Right renal pelvis (tissue), 4 donors: ENCODE data around the gene SLC25A43. TPM values are rescaled to one million over a fixed set of nuclear protein-coding genes. Genes with fewer than 3 reads are reported as not detected.

Experiments used
- DNase-seq, 4 donors: peaks; one replicate each; pipeline ENCODE4 v3.0.0-alpha.2; 2013; ENCODE audit warnings: low read depth in 4 of 4, low spot score in 3 of 4, missing footprints in 1 of 4
- polyA plus RNA-seq, 4 donors: library from polyadenylated mRNA; unstranded; fragments of 120-200 nt; gene quantifications; one replicate each; pipeline ENCODE4 v1.2.1, GENCODE V29; 2013; ENCODE audit not compliant: insufficient read length in 4 of 4

Gene SLC25A43
- polyA plus RNA-seq, 4 donors = 3.2 to 9.4 (median 4.5) TPM

DNA sequence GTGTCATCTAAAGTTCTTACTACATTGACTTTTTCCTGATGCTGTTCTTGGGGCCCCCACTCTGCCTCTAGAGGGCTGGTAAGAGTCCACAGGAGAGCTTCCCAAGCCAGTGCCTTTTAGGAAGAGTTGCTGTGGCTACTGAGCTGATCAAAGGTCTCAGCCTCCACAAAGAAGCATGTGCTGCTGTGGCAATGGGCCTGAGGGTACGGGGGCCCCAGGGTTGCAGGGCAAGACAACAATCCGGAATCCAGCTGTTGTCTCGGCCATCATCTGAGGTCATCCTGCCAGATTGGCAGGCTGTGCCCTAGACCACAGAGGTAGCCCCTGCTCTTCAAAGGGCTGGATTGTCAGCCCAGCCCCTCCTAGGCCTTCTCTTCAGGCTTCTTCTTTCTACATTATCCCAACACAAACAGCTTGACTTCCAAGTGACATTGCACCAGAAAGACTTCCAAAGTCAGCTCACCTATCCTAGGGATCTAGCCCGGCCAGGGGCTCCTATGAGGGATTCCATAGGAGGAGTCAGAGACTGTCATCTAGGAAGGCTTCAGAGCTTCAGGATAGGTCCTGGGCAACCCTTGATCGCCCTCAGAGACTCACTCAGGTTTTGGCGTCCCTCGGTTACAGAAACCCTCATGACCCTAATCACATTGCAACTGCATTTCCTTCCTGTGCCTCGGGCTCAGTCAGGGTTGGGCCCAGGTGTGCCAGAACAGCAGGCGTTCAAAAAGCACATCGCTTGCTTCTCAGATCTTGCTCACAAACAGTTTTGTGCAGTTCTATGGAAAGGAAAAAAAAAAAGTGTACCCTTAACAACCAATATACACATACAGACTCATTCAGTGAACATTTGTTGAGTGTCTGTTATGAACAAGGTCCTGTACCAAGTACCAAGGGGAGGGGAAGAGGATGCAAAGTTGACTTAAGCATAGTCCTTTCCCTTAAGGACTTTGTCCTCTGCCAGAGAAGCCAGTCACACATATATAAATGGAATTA lies 96.9 kb downstream of the SLC25A43 start:
- no peak for DNase-seq

DNA sequence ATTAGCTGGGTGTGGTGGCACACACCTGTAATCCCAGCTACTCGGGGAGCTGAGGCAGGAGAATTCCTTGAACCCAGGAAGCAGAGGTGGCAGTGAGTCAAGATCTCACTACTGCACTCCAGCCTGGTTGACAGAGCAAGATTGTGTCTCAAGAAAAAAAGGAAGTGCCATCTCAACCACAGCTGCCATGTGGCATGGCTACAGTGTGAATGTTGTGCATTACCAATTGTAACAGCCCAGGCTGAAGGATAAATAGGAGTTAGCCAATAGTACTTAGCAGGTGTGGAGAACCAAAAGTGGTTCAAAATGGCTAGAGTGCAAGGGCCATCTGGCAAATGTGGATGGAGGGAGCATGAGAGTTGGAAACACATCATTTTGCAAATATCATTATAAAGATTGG lies 98.0 kb downstream of the SLC25A43 start:
- DNase-seq = no peak

DNA sequence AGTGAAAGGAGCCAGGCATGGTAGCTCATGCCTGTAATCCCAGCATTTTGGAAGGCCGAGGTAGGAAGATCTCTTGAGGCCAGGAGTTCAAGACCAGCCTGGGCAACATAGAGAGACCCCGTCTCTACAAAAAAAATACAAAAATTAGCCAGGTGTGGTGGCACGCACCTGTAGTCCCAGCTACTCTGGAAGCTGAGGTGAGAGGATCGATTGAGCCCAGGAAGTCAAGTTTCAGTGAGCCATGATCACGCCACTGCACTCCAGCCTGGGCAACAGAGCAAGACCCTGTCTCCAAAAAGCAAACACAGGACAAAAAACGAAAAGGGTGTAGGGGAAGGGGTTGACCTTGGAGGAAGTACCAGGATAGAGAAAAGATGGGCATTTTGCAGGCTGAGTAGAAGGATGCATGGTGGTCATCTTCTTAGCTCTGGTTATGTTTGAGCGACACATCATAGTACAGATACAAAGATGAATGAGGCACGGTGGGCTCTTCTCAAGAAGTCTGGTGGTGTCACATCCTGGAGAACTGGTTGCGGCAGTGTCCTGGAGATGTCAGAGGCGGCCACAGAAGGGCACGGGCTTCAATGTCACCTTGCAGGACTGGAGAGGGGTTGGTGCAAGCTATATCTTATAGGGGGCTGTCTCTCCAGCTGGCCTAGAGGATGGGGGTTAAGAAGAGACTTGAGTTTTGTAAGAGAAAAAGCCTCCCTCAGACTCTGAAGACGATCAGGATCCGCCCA lies 101.1 kb downstream of the SLC25A43 start:
- no peak for DNase-seq

DNA sequence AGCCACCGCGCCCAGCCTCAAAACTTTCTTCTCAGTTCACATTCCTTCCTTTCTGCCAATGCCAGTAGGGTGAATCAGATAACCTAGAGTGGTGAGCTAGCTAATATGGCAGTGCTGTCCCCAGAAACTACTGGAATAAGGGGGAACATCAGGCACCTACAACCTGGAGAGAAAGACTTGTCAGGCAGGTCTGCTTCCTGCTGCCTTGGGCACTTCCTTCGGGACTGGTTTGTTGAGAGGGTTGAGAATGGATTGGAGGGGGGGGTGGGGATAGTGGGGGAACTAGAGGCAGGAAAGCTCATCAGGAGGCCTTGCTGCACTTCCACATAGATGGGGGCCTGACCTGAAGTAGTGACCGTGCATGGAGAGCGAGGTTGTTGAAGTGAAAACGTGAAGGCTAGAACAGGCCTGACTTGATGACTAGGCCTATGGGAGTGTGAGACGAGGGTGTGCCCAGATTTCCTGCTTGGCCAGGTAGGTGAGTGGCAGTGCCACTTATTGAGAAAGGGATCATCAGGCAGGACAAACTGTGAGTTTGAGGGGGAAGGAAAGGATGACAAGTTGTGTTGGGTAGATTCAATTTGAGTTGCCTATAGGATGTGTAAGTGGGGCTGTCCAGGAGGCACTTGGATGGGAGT lies 102.5 kb downstream of the SLC25A43 start:
- no peak for DNase-seq

DNA sequence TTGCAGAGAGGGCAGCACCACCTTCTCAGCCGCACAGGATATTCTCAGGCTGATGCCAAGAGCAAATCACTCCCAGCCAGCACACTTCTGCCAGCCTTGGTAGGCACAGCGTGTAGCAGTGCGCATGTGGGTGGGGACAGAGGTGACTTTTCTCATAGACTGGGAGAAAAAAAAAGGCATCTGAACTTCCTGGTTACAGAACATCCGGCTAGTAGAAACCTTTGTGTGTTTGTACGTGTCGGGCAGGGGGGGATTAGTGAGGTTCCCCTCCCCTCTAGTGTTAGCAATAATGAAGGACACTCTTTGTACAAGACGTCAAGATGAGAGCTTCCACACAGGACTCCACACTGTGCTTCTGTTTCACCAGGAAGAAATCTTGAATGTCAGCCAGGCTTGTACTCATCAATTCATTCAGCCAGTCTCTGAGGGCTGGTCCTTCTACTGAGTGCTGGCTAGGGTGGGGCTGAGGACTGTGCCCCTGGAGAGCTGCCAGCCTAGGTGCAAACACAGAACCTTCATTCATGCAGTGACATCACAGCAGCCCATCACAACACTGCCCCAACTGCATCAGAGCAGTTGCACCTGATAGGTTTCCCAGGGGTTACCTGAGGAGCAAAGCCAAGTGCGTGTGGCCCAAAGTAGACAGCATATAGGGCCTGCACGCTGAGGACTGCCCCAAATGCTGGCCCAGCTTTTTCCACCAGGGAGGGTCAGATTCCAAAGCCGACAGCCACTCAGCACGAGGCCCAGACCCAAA lies 103.8 kb downstream of the SLC25A43 start:
- no peak for DNase-seq

DNA sequence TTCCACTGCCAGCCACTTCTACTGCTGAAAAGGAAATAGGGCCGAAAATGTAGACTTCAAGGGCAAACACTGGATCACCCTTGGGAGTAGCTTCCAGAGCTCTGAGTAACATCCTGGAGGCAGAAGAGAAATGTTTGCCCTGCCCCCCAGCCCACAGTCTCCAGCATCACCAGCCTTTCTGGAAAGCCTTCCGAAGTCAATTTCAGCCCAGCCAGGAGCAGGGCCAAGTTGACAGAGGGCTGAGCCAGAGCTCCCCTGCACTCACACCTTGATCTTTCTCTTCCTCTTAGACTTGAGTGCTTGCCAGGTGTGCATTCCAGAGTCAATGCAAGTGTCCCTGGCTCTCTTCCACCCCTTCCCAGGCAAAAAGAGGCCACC lies 104.3 kb downstream of the SLC25A43 start:
- no peak for DNase-seq

Other genes starting within 250 kb of the SLC25A43 start
- gene PGRMC1, start 163.1 kb upstream of the SLC25A43 start, polyA plus RNA-seq = 100 to 1,000 TPM; 293 to 346 (median 313) TPM
- 100 to 1,000 TPM; 347 to 371 (median 363) TPM for gene SLC25A5, start 69.1 kb downstream of the SLC25A43 start, polyA plus RNA-seq
- gene STEEP1, start 166.1 kb downstream of the SLC25A43 start, polyA plus RNA-seq = 10 to 100 TPM; 29.4 to 33.8 (median 30.4) TPM
- gene UBE2A, start 175.2 kb downstream of the SLC25A43 start, polyA plus RNA-seq = 100 to 1,000 TPM in 1 of 4 donors, 10 to 100 TPM in 3; 86.4 to 107 (median 94.5) TPM
- gene NKRF, start 207.1 kb downstream of the SLC25A43 start, polyA plus RNA-seq = 10 to 100 TPM; 14.4 to 18.8 (median 16.5) TPM